GM19023 (cell line): ENCODE results near the gene TMC2.

Experiments used
- ATAC-seq: cut with Tn5 transposase; IDR thresholded peaks from one replicate; pipeline ENCODE4 v1.9.1; 2021; ENCODE audit warnings: mild to moderate bottlenecking, moderate library complexity; ENCODE audit not compliant: unreplicated experiment

TMC2 gene

DNA sequence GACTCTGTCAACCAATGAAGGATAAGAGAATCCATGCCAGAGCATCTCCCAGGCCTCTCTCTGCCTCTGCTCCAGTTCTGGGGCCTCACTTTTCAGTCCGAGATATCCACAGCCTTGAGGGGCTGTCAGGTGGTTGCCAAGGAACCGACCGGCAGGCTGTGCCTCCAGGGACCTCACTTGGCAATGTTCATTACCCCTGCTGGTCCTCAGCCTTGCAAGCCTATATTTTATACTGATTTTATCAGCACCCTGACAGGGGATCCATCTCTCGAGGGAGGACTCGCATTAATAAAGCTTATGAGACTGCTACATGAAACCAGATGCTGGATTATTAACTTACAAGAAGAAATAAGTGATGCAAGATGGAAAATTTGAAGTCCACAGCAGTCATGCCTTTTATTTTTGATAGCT is 39.9 kb downstream of the TMC2 start:
- ATAC-seq: no peak

DNA sequence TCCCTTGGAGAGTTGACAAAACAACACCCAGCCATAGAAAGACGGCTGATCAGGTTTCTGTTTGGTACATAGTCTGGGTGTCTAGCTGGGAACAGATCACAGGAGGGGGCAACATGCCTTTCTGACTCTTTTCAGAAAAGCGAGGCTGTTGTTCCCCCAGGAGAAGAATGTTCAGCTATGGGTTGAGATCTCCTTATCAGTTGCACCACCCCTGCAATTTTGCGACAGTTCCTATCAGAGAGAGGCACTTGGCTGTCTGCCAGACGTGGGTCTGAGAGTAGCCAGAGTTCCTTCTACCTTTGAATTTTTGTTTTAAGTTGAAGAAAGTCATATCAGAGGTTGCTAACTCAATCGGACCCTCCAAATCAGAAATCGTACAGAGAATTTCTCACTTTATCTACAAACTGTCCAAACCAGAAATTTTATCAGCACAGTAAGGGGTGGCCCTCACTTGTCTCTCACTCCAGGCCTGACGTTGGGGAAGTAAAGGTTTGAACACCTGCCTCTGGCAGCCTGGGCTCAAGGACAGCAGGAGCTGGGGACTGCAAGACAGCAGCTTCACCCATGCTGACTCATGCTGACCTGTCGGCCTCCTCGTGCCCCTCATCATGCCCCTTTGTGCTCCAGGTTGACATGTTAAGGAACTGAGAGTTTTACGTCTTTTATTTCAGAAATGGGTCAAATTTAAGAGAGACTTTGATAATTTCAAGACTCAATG is 42.3 kb downstream of the TMC2 start:
- ATAC-seq: no peak

DNA sequence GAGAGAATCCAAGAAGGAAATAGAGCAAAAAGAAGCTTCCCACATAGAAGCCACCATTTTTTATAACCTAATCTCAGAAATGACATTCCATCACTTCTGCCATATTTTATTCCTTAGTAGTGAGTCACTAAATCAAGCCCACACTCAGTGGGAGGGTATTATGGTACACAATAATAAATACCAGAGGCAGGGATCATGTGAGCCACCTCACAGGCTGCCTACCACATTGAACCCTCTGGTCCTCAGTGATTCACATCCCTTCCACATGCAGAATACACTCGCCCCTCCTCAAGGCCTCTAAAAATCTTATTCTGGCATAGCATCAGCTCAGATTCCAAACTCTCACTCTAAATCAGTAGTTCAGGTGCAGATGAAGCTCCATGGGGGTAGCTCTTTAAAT is 49.4 kb downstream of the TMC2 start:
- ATAC-seq: no peak

DNA sequence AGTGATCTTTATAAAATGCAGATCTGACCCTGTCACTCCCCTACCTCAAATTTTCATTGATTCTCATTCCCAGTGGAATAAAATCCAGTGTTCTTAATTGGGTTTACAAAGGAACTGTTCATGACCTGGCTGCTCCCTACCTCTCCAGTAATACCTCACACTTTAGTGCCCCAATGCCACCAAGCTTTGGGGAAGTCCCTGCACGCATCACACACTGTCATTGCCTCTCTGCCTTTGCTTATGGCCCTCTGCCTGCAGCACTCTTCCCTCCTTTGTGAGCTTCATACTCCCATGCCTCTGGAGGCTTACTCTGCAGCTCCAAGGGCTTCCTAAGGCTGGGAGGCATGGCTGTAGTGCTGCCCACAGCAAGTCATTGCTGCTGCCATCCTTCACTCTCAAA is 57.4 kb downstream of the TMC2 start:
- ATAC-seq: no peak

DNA sequence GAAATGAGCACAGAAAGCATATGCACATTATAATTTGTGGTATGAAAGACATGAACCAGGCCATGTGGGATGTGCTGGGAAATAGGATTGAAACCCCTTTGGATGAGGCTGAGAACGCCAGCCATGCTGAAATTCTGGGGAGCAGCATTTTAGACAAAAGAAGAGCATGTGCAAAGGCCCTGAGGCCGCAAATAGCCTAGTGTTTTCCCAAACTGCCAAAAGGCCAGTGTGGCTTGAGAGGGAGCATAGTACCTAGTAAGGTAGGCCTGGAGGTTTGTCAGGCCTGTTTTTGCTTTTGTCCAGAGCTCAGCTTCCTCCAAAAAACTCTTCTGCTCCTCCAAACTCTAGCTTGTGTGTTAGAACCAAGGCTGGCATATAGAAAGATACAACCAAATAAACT is 58.7 kb downstream of the TMC2 start:
- no peak for ATAC-seq

DNA sequence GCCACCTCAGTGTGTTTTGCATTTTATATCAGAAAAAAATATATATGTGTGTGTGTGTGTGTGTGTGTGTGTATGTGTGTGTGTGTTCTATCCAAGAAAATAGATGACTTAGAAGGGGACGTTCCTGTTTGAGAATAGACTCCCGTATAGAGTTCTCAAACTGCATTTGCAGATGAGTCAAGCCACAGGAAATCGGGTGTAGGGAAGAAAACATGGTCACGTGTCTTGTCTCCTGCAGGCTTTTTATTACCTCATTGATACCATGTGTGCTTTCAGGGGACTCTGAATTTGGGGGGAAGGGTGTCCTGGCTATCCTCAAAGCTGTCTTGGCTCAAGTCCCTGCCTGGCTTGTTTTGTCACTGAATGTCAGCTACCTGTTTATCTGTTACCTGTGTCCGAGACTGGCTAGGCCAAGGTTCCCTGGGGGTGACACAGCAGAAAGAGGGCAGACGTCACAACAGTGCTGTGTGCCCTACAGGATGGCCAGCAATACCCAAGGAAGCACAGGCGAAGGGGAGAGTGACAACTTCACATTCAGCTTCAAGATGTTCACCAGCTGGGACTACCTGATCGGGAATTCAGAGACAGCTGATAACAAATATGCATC is 60.4 kb downstream of the TMC2 start:
- no peak for ATAC-seq

DNA sequence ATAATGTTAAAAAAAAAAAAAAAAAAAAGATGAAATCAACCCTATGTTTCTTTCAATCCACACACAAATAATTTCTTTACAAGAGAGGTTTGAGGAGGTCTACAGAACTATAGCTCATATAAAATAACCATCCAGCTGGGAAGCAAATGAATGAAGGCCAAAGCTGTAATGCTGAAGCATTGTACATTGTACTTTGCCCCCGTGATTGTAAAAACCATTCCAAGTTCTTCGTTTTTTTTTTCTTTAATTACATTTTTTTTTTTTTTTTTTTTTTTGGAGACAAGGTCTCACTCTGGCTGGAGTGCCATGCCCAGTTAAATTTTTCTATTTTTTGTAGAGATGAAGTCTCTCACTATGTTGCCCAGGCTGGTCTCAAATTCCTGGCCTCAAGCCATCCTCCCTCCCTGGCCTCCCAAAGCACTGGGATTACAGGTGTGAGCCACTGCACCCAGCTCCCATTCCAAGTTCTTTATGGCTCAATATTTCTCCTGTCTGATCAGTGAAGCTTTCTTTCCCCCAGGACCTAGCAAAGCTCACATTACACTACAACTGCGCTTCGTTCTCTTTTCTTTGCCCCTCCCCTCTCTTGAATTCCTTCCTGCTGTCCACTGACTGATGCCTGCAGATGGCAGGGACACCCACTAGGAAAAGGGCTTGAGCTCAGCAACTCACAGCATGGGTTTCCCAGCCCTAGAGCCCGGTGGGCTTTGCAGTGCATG is 63.1 kb downstream of the TMC2 start:
- no peak for ATAC-seq

DNA sequence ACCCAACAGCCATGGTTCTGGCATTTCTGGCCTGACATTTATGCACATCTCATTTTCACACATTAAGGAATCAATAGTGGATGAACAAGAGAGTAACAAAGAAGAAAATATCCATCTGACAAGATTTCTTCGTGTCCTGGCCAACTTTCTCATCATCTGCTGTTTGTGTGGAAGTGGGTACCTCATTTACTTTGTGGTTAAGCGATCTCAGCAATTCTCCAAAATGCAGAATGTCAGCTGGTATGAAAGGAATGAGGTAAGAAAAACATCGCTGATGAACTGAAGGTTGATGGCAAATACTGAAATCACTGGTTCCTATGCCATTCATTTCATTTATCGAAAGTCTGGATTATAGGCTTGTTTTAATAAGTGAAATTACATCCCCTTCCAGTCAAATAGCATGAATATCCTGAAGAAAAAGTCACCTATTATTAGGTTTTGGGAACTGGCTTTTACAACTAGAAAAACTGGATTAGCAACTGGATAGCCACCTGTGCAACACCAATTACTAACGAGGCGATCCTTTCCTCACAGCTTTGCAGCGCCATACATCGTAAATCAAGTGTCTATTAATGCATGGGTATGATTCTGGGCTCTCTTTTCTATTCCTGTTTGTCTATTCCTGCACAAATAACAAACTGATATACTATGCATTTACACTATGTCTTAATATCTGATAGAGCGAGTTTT is 65.8 kb downstream of the TMC2 start:
- ATAC-seq: no peak

DNA sequence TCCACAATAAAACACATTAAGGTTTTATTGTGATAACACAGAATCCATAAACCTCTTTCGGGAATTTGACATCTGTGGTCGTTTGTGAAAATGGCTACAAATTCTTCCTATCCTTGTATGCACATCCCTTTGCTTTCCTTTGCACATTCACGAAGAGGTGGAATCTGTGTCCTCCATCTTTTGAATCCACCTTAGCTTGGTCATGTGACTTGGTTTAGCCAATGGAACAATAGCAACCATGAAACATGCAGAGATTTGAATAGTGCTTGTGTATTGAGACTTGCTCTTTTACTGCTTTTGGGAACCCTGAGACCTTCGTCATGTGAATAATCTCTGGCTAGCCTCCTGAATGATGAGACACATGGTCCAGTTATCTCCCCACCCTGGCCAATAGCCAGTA is 66.4 kb downstream of the TMC2 start:
- no peak for ATAC-seq

DNA sequence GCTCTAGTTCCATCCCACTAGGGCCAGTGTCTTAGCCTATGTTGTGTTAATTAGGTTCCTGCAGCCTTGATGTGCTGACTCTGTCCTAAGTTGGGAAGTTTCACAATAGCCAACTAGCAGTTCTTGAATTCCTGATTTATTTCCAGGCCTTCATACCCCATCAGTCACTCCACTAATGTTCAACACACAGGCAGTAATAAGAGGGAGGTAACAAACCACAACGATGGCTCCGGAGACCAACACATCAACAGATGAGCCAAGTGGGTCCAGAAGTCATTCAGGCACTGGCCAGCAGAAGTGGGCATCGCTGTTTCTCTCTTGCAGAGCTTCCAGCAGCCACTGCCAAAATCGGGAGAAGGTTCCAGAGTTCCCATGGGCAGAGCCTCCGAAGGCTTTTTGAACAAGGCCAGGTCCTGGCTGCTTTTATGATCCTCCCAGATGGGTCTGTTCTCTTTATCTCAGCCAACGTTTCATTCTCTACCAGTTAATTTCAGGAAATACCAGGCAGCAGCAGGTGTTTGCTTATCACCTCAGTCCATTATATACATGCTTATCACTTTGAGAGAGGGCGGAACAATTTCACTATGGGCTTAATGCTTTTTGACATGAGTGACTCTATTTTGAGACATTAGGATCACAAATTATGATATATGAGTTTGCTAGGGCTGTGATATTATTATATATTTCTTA is 67.6 kb downstream of the TMC2 start:
- no peak for ATAC-seq

DNA sequence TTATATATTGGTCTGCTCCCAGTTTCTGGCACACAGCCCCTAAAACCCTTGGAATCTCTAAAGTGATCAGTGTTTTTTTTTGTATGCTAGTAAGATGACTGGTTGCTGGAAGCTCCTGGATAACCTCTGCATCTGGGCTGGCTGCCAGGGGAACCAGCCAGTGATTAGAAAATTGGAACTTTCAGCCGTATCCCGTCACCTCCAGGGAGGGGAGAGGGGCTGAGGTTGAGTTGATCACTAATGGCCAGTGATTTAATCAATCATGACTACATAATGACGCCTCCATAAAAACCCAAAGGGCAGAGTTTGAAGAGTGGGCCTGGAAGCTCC is 68.1 kb downstream of the TMC2 start:
- ATAC-seq: no peak

DNA sequence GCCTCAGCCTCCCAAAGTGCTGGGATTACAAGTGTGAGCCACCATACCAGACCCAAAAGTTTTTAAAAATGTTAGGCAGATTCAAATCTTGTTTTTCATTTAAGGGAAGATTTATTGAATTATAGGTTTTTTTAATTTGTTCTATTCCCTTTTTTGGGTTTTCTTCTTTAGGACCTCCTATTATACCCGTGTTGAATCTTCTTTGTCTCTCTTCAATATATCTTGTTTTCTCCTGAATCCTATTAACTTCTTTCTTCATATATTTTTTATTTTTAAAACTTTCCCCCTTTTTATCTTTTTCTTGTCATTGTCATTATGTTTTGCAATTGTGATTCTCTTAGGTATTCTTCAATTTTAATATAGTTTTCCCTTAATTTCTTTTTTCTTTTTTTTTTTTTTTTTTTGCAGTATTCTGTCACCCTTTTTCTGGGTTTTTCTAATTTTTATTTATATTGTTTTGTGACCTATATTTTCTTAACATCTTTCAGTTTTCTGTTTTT is 70.2 kb downstream of the TMC2 start:
- no peak for ATAC-seq

DNA sequence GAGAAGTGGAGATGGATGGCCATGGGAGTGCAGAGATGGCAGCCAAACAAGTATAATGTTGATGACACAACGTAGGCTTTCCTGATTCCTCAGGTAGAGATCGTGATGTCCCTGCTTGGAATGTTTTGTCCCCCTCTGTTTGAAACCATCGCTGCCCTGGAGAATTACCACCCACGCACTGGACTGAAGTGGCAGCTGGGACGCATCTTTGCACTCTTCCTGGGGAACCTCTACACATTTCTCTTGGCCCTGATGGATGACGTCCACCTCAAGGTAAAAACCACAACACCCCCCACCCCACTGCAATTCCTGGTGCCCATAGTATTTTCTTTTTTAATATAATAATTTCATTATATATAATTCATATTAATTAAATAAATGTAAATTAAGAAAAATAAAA is 74.0 kb downstream of the TMC2 start:
- ATAC-seq: no peak

DNA sequence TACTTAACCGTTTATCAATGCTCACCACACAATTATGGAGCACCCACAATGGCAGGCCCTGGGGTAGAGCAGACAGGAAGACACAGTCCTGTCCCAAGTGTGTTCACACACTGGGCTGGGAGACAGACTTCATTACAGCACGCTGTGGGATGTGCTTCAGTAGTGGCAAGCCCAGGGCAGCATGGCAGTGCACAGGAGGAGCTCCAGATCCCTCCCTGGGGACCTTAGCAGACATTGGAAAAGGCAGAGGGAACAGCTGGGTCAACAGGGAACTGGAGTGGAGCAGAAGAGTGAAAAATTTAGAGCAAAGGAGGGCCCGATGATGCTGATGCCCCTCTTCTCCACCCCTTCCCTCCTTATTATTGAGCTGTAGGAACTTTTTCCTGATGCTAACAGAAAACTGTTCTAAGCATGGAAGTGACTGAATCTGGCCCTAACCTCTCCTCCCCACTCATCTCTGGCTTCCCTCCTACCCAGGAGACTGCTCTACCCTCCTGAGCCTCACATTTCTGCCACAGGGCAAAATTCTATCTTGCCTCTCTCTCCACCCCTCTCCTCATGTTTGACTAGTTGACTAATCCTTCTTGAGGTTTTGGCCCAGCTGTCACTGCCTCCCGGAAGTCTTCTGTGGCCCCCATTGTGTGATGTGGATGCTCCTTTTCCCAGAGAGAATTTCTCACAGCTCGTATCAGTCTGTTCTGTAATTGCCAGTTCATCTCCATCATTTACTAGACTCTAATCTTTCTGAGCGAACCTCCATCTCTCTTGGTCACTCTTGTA is 74.8 kb downstream of the TMC2 start:
- ATAC-seq: no peak

DNA sequence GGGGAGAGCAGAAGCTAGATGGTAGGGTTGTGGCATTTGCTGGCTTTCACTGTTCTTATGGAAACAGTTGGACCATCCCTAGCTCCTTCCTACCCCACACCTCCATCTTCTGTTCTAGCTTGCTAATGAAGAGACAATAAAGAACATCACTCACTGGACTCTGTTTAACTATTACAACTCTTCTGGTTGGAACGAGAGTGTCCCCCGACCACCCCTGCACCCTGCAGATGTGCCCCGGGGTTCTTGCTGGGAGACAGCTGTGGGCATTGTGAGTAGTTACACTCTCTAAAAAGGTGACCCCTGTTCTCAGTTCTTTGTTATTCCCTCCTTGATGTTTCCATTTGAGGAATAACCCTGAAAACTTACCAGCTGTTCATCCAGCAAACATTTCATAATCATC is 75.7 kb downstream of the TMC2 start:
- no peak for ATAC-seq

DNA sequence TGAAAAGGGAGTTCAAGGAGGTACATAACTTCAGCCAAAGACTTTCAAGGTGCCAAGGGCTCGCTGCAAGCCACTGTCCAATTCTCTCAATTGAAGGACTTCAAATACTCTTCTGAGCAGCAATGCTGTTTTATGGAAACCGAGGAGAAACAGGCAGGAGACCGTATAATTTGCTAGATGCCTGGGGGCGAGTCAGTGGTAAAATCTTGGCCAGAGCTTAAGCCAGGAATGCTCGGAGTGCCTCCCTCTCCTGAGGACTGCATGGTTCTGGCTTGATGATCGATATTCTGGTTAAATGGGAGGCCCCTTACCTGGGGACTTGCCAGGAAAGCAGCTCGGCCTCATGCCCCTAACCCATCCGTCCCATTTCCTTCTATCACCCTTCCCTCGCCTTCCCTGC is 80.3 kb downstream of the TMC2 start:
- ATAC-seq: no peak

DNA sequence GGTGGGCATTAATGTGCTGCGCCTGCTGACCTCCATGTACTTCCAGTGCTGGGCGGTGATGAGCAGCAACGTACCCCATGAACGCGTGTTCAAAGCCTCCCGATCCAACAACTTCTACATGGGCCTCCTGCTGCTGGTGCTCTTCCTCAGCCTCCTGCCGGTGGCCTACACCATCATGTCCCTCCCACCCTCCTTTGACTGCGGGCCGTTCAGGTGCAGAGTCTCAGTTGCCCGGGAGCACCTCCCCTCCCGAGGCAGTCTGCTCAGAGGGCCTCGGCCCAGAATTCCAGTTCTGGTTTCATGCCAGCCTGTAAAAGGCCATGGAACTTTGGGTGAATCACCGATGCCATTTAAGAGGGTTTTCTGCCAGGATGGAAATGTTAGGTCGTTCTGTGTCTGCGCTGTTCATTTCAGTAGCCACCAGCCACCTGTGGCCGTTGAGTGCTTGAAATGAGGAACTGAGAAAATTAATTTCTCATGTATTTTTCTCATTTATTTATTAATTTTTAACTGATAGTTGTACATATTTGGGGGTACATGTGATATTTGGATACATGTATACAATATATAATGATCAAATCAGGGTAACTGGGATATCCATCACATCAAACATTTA is 80.8 kb downstream of the TMC2 start:
- no peak for ATAC-seq

DNA sequence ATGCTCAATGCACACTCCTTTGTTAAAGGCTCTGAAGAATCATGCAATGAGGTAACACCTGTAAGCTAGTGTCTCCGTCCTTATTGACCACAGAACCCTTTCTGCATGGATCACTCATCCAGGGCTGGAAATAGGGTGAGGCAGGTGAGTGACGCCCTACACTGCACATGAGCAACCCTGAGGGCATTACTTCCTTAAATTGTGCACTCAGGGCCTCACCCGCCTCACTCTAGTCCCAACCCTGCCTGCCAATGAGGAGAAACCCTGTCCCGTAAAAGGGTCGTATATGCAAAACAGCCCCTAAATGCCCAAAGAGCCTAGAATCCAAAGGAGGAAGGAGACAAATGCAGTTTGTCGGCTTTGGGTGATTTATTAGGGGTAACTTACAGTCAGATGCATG is 82.4 kb downstream of the TMC2 start:
- no peak for ATAC-seq

DNA sequence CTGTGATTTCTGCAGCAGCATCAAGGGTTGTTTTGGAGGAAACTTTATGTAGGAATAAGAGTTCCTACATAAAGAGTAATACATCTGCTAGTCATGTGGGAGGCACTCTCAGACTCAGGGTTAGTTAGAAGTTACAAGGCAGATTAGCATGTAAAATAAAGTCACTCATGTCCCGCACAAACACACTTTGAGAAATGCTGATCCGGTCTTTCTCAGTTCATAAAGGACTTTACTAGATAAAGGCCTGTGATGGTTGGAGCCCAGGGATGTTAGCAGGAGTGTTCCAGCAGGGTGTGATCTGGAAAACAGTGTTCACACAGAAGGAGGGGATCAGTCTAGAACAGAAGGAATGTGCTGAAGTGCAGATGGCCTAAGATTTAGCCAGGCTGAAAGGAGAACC is 83.0 kb downstream of the TMC2 start:
- no peak for ATAC-seq
